ENCODE results near the gene CCDC141. TPM values are rescaled to one million over a fixed set of nuclear protein-coding genes. Genes with fewer than 3 reads are reported as not detected.
"Not testable (repeated sequence)": the region's sequence is repeated elsewhere in the genome, so short reads cannot be mapped to it uniquely, and the experiment has no call there.

Gene CCDC141
- total RNA-seq, 1 donor, result not detected

- no peak for TF ChIP-seq CTCF (IDR thresholded peaks at IDR 0.05; ENCODE audit: insufficient read depth, low read depth, low read length)
- H3K4me3 ChIP-seq (ENCODE audit: low read depth, low read length), result no peak overlapping the region
- DNase-seq (ENCODE audit: low read depth), result no peak
Observed at GRCh38 chr2:178997477-178997876, 52.5 kb downstream of the CCDC141 start.

GRCh38 chr2:178997067-178997466, 52.9 kb downstream of the CCDC141 start:
- H3K4me3 ChIP-seq (ENCODE audit: low read depth, low read length), result no peak overlapping the region
- DNase-seq (ENCODE audit: low read depth), result no peak
- TF ChIP-seq CTCF (IDR thresholded peaks at IDR 0.05; ENCODE audit: insufficient read depth, low read depth, low read length), result no peak

DNA sequence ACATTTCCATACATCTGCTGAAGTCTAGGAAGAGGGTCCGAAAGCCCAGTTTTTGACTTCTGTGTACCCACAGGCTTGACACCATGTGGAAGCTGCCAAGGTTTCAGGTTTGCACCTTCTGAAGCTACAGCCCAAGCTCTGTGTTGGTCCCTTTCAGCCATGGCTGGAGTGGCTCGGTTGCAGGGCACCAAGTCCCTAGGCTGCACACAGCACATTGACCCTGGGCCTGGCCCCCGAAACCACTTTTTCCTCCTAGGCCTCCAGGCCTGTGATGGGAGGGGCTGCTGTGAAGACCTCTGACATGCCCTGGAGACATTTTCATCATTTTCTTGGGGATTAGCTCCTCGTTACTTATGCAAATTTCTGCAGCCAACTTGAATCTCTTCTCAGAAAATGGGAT, 55.7 kb downstream of the CCDC141 start:
- no peak for DNase-seq (ENCODE audit: low read depth)
- no peak overlapping the region for H3K4me3 ChIP-seq (ENCODE audit: low read depth, low read length)
- TF ChIP-seq CTCF (IDR thresholded peaks at IDR 0.05; ENCODE audit: insufficient read depth, low read depth, low read length), result no peak

DNA sequence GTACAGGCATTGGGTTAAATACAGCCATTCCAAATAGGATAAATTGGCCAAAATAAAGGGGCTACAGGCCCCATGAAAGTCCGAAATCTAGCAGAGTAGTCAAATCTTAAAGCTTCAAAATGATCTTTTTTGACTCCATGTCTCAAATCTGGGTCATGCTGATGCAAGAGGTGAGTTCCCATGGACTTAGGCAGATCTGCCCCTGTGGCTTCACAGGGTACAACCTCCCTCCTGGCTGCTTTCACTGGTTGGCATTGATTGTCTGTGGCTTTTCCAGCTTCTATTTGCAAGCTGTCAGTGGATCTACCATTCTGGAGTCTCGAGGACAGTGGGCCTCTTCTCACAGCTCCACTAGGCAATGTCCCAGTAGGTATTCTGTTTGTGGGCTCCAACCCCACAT, 56.1 kb downstream of the CCDC141 start:
- TF ChIP-seq CTCF (IDR thresholded peaks at IDR 0.05; ENCODE audit: insufficient read depth, low read depth, low read length), result no peak
- no peak overlapping the region for H3K4me3 ChIP-seq (ENCODE audit: low read depth, low read length)
- no peak for DNase-seq (ENCODE audit: low read depth)

- DNase-seq (ENCODE audit: low read depth); H3K4me3 ChIP-seq (ENCODE audit: low read depth, low read length): not testable (repeated sequence)
Observed at GRCh38 chr2:178992719-178993118, 57.2 kb downstream of the CCDC141 start.

DNA sequence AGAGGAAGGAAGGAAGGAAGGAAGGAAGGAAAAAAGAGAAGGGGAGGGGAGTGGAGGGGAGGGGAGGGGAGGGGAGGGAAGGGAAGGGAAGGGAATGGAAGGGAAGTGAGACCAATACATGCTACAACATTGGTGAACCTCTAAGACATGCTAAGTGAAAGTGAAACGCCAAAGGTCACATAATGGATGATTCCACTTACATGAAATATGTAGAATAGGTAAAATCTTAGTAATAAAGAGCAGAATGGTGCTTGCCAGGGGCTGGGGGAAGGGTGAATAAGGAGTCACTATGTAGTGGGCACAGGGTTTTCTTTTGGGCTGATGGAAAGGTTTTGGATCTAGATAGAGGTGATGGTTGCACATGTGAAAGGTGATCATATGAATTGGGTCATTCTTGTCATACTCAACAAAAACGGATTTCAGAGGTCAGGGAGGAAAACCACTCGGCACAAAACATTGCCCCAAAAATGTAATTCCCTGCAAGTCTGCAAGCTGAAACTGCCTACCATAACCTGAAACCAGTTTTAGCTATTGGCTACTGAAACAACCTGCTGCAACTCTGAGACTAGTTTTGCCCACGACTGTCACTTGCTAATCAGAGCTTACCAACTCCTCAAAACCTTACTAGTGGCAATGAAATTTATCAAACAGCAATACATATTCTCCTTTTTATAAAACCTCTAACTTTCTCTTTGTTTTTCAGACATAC, 59.2 kb downstream of the CCDC141 start:
- TF ChIP-seq CTCF (IDR thresholded peaks at IDR 0.05; ENCODE audit: insufficient read depth, low read depth, low read length), result no peak
- no peak for DNase-seq (ENCODE audit: low read depth)

DNA sequence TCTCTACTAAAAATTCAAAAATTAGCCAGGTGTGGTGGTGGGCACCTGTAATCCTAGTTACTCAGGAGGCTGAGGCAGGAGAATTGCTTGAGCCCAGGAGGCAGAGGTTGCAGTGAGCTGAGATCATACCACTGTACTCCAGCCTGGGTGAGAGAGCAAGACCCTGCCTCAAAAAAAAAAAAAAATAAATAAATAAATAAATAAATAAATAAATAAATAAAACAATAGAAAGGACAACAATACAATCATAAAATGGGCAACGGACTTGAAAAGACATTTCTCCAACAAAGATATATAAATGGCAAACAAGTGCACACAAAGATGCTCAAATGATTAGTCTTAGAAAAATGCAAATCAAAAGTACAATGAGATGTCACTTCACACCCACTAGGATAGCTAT, 60.5 kb downstream of the CCDC141 start:
- not testable (repeated sequence) for DNase-seq (ENCODE audit: low read depth); H3K4me3 ChIP-seq (ENCODE audit: low read depth, low read length)

More for the DNA sequence above, 59.2 kb downstream of the CCDC141 start:
- H3K4me3 ChIP-seq (ENCODE audit: low read depth, low read length), result no peak overlapping the region

- DNase-seq (ENCODE audit: low read depth); H3K4me3 ChIP-seq (ENCODE audit: low read depth, low read length): not testable (repeated sequence)
Observed at GRCh38 chr2:178982652-178983051, 67.3 kb downstream of the CCDC141 start.
